Measurements from ENCODE around the gene C11orf21.
A peak's percentile ranks its signal among the peaks of the same experiment; 100 is the strongest.
"Not testable (repeated sequence)": the region's sequence is repeated elsewhere in the genome, so short reads cannot be mapped to it uniquely, and the experiment has no call there.

Gene C11orf21

GRCh38 chr11:2301631-2302305, at the start of gene C11orf21, which contains the start of gene TSPAN32:
Gene C11orf21 (minus strand): TSS chr11:2301918. CDS start chr11:2301808, 110 bp downstream.
Gene TSPAN32 (plus strand): TSS chr11:2302013. CDS start chr11:2302150, 137 bp downstream.
- DNase-seq (ENCODE audit: low spot score) = peak; percentile 71

- DNase-seq (ENCODE audit: low spot score) = no peak
These were observed 47.3 kb upstream of the C11orf21 start for GRCh38 chr11:2348986-2349385.

GRCh38 chr11:2347308-2347830, 45.7 kb upstream of the C11orf21 start:
- DNase-seq (ENCODE audit: low spot score) = no peak

DNA sequence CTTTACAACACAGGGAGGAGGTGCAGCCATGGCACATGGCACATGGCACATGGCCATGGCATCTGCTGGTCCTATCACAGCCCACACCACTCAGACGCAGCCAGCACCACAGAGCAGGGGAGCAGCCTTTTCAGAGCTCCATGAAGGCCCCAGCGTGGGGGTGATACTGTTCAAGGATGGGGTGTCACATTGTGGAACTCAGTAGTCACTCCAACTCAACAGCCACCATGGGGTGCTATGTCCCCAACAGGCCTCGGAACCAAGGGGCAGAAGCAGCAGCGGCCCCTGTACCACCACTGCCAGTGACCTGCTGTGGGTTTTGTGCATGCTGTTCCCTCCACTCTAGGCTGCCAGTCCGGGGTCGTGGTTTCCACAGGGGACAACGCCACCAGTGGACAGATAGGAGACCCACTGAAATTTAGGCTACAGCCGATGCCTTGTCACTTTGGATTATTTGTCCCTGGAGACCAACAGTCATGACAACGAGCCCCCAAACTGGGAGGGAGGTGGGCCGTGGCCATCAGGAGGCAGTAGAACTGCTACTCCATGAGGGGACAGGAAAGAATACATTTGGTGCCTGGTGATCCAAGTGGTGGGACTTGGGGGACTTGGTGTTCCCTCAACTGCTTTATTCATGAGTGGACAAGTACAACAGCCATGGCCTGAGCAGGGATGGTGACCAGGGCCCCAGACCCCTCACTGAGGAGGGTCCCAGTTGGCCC, 45.0 kb upstream of the C11orf21 start:
- no peak for DNase-seq (ENCODE audit: low spot score)

GRCh38 chr11:2346014-2346413, 44.3 kb upstream of the C11orf21 start:
- DNase-seq (ENCODE audit: low spot score) = no peak

DNA sequence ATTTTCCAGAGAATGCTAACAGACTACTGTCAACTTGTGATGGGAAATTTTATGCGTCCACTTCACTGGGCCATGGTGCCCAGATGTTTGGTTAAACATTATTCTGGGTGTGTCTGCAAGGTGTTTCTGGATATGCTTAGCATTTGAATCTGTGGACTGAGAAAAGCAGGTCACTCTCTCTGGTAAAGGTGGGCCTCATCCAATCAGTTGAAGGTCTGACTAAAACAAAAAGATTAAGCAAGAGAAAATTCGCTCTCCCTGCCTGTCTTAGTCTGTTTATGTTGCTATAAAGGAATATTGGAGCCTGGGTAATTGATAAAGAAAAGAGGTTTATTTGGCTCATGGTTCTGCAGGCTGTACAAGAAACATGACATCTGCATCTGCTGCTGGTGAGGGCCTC, 43.3 kb upstream of the C11orf21 start:
- DNase-seq (ENCODE audit: low spot score) = no peak

DNA sequence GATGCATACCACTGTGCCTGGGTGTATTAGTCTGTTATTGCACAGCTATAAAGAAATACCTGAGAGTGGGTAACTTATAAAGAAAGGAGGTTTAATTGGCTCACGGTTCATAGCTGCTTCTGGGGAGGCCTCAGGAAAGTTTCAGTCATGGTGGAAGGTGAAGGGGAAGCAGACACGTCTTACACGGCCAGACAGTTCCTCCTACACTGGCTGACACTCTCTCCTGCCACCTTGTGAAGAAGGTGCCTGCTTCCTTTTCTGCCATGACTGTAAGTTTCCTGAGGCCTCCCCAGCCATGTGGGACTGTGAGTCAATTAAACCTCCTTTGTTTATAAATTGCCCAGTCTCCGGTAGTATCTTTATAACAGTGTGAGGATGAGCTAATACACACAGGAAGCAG, 41.8 kb upstream of the C11orf21 start:
- no peak for DNase-seq (ENCODE audit: low spot score)

- DNase-seq (ENCODE audit: low spot score) = no peak
These were observed 41.3 kb upstream of the C11orf21 start for GRCh38 chr11:2342981-2343380.

- DNase-seq (ENCODE audit: low spot score) = no peak
These were observed 40.8 kb upstream of the C11orf21 start for GRCh38 chr11:2342557-2342956.

DNA sequence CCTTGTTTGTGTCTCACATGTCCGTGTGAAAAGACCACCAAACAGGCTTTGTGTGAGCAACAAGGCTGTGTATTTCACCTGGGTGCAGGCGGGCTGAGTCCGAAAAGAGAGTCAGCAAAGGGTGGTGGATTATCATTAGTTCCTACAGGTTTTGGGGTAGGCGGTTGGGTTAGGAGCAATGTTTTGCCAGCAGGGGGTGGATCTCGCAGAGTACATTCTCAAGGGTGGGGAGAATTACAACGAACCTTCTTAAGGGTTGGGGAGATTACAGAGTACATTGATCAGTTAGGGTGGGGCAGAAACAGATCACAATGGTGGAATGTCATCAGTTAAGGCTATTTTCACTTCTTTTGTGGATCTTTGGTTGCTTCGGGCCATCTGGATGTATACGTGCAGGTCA, 37.0 kb upstream of the C11orf21 start:
- DNase-seq (ENCODE audit: low spot score) = peak; percentile 2

DNA sequence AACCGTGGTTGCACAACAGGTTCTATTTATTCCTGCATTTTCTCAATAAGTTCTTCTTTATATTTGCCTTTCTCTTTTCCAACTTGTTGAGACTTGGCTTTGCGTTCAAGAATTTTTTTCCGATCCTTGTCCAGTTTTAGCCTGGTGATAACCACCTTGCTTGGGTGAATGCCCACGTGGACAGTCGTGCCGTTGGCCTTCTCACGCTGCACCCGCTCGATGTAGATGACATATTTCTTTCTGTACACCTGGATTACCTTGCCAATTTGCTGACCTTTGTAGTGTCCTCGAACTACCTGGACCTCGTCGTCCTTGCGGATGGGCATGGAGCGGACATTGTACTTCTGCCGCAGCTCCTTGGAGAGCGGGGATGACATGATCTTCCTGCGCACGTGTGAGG, 33.6 kb upstream of the C11orf21 start:
- DNase-seq (ENCODE audit: low spot score) = not testable (repeated sequence)

DNA sequence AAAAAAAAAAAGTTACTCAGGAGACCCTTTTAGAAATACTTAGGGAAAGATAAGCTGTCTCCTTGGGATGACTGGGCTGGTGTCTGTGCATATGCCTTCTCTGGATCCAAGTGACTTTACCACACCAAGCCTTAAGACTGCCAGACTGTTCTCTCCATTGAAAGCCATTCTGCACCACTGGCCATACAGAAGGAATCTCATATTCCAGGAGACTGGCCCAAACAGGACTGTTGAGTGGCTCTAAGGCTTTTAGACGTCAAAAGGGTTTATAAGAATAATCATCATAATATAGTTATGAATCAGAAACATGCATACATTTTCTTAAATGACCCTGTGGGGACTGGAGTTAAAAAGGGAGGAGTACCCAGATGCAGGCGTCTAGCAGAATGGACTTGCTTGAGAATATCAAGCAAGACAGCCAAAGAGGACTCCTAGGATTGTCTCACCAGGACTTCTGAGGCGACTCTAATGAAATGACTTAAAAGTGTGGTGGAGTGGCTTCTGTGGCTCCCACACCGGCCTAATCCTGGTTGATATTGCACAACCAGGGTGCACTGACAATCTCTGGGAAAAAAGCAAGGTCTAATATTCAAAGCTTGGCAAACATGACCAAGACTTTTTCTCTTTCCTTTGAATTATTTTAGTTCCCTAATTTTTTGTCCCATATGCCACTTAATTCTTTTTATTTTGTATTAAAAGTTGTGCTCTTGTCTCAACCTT, 31.9 kb upstream of the C11orf21 start:
- not testable (repeated sequence) for DNase-seq (ENCODE audit: low spot score)

DNA sequence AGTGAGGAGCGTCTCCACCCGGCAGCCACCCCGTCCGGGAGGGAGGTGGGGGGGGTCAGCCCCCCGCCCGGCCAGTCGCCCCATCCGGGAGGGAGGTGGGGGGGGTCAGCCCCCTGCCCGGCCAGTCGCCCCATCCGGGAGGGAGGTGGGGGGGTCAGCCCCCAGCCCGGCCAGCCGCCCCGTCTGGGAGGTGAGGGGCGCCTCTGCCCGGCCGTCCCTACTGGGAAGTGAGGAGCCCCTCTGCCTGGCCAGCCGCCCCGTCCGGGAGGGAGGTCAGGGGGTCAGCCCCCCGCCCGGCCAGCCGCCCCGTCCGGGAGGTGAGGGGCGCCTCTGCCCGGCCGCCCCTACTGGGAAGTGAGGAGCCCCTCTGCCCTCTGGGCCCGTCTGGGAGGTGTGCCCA, 30.9 kb upstream of the C11orf21 start:
- DNase-seq (ENCODE audit: low spot score) = not testable (repeated sequence)

GRCh38 chr11:2331404-2331803, 29.7 kb upstream of the C11orf21 start:
- DNase-seq (ENCODE audit: low spot score) = no peak

DNA sequence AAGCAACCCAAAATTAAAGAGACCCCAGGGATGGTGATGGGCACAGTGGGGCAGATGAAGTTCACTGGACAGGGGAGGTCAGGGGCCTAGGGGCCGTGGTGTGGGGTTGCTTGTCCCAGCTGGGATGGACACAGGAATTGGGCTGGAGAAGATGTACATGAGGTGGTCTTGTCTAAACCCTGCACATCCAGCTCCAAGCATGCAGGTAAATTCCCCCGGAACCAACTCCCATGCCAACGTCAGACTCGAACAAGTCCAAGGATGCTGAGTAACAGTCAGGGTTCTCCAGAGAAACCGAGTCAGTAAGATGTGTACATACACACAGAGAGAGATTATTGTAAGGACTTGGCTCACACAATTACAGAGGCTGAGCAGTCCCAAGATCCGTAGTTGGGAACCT, 29.0 kb upstream of the C11orf21 start:
- DNase-seq (ENCODE audit: low spot score) = no peak

GRCh38 chr11:2329551-2329950, 27.8 kb upstream of the C11orf21 start:
- DNase-seq (ENCODE audit: low spot score) = no peak

GRCh38 chr11:2328656-2329354, 27.1 kb upstream of the C11orf21 start:
- no peak for DNase-seq (ENCODE audit: low spot score)

DNA sequence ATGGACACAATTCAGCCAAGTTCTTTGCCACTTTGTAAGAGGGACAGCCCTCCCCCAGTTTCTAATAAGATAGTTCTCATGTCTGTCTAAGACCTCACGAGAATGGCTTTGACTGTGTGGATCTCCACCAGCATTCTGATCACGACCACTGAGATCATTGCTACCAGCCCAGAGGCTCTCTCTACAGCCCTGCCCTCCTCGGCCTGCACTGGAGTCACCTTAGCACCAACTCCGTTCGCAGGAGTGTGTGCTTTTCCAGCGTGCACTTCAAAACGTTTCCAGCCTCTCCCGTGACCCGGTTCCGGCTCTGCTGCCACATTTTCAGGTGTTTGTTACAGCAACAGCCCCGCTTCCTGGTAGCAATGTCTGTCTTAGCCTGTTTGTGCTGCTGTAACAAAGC, 26.3 kb upstream of the C11orf21 start:
- no peak for DNase-seq (ENCODE audit: low spot score)

DNA sequence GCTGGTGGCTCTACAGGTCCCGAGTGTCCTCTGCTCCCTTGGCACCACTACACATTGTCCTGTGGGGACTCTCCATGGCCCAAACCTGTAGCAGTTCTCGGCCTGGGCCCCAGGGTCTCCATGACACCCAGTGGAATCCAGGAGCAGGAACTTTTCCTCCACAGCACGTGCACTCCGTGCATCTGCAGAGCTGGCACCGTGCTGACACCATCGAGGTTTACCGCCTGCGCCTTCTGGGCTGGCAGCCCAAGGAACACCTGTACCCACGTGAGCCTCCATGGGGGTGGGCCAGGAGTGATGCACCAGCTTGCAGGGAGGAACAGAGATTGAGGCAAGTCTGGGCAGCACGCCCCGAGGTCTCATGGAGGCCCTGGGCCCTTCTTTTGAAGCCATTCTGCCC, 25.3 kb upstream of the C11orf21 start:
- DNase-seq (ENCODE audit: low spot score) = no peak

DNA sequence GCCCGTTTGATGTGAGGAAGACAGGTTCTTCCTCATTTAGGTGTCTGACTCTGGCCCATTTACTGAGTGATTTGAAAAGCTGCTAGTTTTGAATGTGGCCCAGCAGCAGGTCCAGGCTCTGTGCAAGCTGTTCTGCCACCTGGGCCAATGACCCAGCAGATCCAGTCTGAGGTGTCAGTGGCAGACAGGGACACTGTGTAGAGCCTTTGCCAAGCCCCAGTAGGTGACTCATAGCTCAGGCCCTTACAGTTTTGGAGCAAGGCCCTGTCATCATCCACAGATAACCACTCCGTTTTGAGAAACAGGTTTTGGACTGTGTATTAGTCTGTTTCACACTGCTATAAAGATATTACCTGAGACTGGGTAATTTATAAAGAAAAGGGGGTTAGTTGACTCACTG, 24.0 kb upstream of the C11orf21 start:
- DNase-seq (ENCODE audit: low spot score) = no peak

DNA sequence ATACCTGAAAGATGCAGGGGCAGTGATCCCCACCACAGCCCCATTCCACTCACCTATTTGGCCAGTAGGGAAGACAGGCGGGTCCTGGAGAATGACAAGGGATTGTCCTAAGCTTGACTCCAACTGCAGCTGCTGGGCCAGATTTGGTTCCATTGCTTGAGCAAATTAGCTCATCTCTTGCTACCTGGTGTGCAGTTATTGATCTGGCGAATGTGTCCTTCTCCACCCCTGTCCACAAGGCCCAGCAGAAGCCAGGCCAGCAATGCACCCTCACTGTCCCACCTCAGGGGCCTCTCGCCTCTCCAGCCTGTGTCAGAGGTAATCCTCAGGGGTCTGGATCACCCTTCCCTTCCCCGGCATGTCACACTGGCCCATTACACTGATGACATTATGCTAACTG, 23.4 kb upstream of the C11orf21 start:
- no peak for DNase-seq (ENCODE audit: low spot score)

DNA sequence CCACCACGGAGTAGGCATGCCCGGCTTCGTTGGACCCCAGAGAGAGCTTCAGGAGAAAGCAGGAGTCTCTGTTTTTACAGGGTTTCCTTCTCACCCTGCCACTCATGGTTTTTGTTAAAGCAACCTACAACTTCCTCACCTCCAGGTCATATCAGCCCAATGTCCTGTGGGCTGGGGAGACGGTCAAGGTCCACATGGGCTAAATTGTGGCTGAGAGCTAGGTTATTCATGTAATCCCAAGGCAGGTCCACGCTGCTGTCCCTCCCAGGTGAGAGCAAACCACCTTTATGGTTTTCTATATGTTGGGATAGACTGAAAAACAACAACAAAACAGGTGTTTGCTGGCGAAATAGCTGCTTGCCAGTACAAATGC, 19.6 kb upstream of the C11orf21 start:
- DNase-seq (ENCODE audit: low spot score) = no peak

All from CD4-positive, alpha-beta T cell treated with Interleukin-2 at 100 ng/mL for 4 hours (primary cell).